Cardiac muscle cell (in vitro differentiated cells and primary cell): Measurements from ENCODE around the gene GAA. TPM values are rescaled to one million over a fixed set of nuclear protein-coding genes. Genes with fewer than 3 reads are reported as not detected.
"Not testable (repeated sequence)": the region's sequence is repeated elsewhere in the genome, so short reads cannot be mapped to it uniquely, and the experiment has no call there.

Experiments
- DNase-seq, 2 donors: peaks; one replicate each; pipeline versions ENCODE4 v3.0.0 to v3.0.0-alpha.2; 2010 to 2017; ENCODE audit warnings: low read depth in 1 of 2, low spot score in 1 of 2
- H3K27ac ChIP-seq: fragments of 200-600 bp; sonication (generic); 2 replicates; pipeline ENCODE4 v1.5.1; 2016
- H3K27me3 ChIP-seq: fragments of 200-600 bp; sonication (generic); 2 replicates; pipeline ENCODE4 v1.6.0; 2016; ENCODE audit warnings: control low read depth
- H3K36me3 ChIP-seq: fragments of 200-600 bp; sonication (generic); 2 replicates; pipeline ENCODE4 v1.5.1; 2016; ENCODE audit warnings: control low read depth
- H3K4me1 ChIP-seq: fragments of 200-600 bp; sonication (generic); 2 replicates; pipeline ENCODE4 v1.8.1; 2017; ENCODE audit warnings: low read depth, mild to moderate bottlenecking, mixed run types
- H3K4me3 ChIP-seq: fragments of 200-600 bp; sonication (generic); 2 replicates; pipeline ENCODE4 v1.5.1; 2016; ENCODE audit warnings: mild to moderate bottlenecking
- H3K9me3 ChIP-seq: fragments of 200-600 bp; sonication (generic); 2 replicates; pipeline ENCODE4 v1.5.1; 2017; ENCODE audit warnings: low read depth, mild to moderate bottlenecking, control low read depth
- polyA plus RNA-seq: library from polyadenylated mRNA; unstranded; fragments of >200 nt; fragmentation: Nextera tagmentation; extraction: Ambion mirVana; gene quantifications from 2 replicates; pipeline ENCODE4 v1.2.1, GENCODE V29; 2016
- total RNA-seq: library from RNA; depleted of rRNA; stranded (reverse); fragments of >200 nt; gene quantifications from 2 replicates; pipeline ENCODE4 v1.2.3, GENCODE V29; 2016
- TF ChIP-seq, protein P1 (sequence below): IDR thresholded peaks from 2 replicates; pipeline ENCODE4 v1.5.1; 2012; ENCODE audit warnings: low read depth, mild to moderate bottlenecking, low read length

Gene GAA
- total and polyA plus RNA-seq, 2 experiments from 2014 or later: 72.7 to 150 TPM

GRCh38 chr17:80147035-80147822 is 45.8 kb downstream of the GAA start, which contains the start of gene EIF4A3:
TSS of gene EIF4A3 (minus strand) at chr17:80147128. CDS start at chr17:80146961, 167 bp downstream.
- H3K27ac ChIP-seq: peak within 1 kb of the TSS; percentile 91
- peaks cover 20% of the 10 kb centered on the region for H3K36me3 ChIP-seq
- H3K9me3 ChIP-seq: no peaks in the 10 kb centered on the region
- peaks cover 11% of the 10 kb centered on the region for H3K4me1 ChIP-seq
- peak within 1 kb of the TSS; percentile 93 for H3K4me3 ChIP-seq
- DNase-seq: peak; percentile 99 to 100
- H3K27me3 ChIP-seq: no peaks in the 10 kb centered on the region
- TF ChIP-seq, protein P1, sequence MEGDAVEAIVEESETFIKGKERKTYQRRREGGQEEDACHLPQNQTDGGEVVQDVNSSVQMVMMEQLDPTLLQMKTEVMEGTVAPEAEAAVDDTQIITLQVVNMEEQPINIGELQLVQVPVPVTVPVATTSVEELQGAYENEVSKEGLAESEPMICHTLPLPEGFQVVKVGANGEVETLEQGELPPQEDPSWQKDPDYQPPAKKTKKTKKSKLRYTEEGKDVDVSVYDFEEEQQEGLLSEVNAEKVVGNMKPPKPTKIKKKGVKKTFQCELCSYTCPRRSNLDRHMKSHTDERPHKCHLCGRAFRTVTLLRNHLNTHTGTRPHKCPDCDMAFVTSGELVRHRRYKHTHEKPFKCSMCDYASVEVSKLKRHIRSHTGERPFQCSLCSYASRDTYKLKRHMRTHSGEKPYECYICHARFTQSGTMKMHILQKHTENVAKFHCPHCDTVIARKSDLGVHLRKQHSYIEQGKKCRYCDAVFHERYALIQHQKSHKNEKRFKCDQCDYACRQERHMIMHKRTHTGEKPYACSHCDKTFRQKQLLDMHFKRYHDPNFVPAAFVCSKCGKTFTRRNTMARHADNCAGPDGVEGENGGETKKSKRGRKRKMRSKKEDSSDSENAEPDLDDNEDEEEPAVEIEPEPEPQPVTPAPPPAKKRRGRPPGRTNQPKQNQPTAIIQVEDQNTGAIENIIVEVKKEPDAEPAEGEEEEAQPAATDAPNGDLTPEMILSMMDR: no peak

- Histone ChIP-seq H3K9me3 (no peaks in the 10 kb centered on the region), H3K27ac (no peak overlapping the region), H3K27me3 (no peaks in the 10 kb centered on the region), H3K4me1 (no peaks in the 10 kb centered on the region), H3K4me3 (no peak overlapping the region), H3K36me3 (no peaks in the 10 kb centered on the region)
- DNase-seq: peak in 1 of 2 donors; percentile 77
- TF ChIP-seq, protein P1: no peak
These were observed 50.0 kb downstream of the GAA start for GRCh38 chr17:80151333-80151732.

GRCh38 chr17:80152081-80152702 is 50.8 kb downstream of the GAA start:
- Histone ChIP-seq H3K36me3 (no peaks in the 10 kb centered on the region), H3K9me3 (no peaks in the 10 kb centered on the region), H3K4me1 (no peaks in the 10 kb centered on the region), H3K4me3 (no peak overlapping the region), H3K27ac (no peak overlapping the region), H3K27me3 (no peaks in the 10 kb centered on the region)
- DNase-seq: peak in 1 of 2 donors; percentile 95
- TF ChIP-seq, protein P1: no peak

DNA sequence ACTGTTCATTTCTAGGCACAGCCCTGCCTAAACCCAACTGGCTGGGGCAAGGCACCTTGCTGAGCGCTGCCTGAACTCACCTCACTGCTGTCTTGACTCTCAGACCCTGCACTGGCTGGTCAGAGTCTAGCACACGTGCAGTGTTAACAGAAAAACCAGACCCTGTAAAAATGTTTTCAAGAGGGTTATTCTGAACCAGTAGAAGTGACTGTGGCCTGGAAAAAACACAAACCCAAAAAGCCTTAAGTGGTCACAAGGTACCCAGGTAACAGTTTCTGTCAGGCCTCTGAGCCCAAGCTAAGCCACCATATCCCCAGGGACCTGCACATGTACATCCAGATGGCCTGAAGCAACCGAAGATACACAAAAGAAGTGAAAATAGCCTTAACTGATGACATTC is 51.6 kb downstream of the GAA start:
- Histone ChIP-seq H3K4me1 (no peaks in the 10 kb centered on the region), H3K36me3 (no peaks in the 10 kb centered on the region), H3K4me3 (no peak overlapping the region), H3K9me3 (no peaks in the 10 kb centered on the region), H3K27ac (no peak overlapping the region), H3K27me3 (no peaks in the 10 kb centered on the region)
- TF ChIP-seq, protein P1: no peak
- no peak for DNase-seq

DNA sequence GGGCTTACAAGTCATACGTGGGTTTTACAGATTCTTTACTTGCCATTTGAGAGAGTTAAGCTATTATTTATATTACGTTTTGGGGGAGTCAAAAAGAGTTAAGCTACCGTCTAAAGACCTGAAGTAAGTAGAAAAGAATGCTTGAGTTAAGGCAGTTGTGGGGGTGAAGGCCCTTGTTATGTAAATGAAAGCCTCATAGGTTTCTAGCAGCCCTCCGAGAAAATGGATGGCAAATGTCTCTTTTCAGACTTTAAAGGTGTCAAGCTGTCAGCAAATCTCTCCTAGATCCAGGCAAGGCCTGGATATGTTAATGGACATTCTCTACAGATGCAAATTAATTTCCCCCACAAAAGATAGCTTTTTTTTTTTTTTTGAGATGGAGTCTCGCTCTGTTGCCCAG is 52.8 kb downstream of the GAA start:
- no peak for DNase-seq
- H3K4me3 ChIP-seq: no peak overlapping the region
- H3K27me3 ChIP-seq: no peaks in the 10 kb centered on the region
- no peaks in the 10 kb centered on the region for H3K36me3 ChIP-seq
- H3K4me1 ChIP-seq: no peaks in the 10 kb centered on the region
- TF ChIP-seq, protein P1: no peak
- H3K9me3 ChIP-seq: no peaks in the 10 kb centered on the region
- no peak overlapping the region for H3K27ac ChIP-seq

DNA sequence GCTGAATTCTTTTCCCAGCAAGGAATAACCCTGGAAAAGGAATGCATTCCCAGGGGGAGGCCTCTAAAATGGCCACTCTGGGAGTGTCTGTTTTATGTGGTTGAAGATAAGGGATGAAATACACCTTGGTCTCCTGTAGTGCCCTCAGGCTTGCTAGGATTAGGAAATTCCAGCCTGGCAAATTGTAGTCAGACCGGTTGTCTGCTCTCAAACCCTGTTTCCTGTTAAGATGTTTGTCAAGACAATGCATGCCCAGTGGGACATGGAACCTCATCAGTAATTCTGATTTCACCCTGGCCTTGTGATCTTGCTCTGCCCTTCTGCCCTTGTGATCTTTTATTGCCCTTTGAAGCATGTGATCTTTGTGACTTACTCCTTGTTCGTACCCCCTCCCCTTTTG is 54.2 kb downstream of the GAA start:
- not testable (repeated sequence) for H3K4me1 ChIP-seq, H3K36me3 ChIP-seq, H3K27me3 ChIP-seq, DNase-seq, H3K9me3 ChIP-seq, H3K27ac ChIP-seq, H3K4me3 ChIP-seq
